NCI-H226 (cell line): ENCODE results near the gene NRG4.
A peak's percentile ranks its signal among the peaks of the same experiment; 100 is the strongest.
"Not testable (repeated sequence)": the region's sequence is repeated elsewhere in the genome, so short reads cannot be mapped to it uniquely, and the experiment has no call there.

Experiments
- DNase-seq: peaks from one replicate; pipeline ENCODE4 v3.0.0-alpha.2; 2015

The NRG4 gene

DNA sequence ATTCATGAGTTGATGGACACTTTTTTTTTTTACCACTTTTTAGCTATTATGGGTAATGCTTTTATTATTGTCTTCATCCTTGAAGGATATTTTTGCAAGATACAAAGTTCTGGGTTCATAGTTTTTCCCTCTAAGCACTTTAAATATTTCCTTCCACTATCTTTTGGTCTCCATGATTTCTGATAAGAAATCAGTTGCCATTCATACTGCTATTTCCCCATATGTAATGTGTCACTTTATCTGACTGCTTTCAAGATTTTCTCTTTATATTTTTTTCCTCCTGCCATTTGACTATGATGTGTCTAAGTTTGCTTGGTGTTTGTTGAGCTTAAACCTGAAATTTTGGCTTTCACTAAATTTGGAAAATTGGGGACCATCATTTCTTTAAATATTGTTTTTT lies 19.3 kb downstream of the NRG4 start:
- no peak for DNase-seq

DNA sequence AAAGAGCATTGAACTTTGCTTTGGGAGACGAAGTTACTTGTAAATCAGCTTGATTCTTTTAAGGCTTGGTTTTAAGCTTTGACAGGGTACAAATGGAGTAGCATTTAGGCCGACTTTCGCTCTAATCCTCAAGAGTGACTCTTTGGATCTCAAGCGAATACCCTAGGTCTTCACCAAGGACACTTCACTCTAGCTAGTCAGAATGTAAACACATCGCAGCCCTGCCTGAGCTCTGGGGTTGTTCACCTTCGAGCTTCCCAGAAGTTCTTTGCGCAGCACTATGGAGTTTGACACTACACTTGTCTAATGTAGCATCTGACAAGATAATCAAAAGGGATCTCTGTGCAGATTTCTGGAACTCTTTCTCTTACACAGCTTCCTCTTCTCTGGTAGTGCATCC lies 22.3 kb downstream of the NRG4 start:
- DNase-seq, result no peak

DNA sequence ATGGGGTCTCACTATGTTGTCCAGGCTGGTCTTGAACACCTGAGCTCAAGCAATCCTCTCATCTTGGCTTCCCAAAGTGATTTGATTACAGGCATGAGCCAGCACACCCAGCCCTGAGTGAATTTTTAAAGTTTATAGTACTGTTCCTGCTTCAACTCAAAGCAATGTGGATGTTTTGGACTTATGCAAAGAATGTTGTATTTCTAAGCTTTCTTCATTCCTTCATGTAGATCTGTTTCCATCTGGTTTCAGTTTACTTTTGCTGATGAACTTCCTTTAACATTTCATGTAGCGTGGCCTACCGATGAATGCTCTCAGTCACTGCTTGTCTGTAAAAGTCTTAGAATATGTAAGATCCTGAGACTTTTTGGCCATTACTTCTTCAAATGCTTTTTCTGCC lies 23.2 kb downstream of the NRG4 start:
- no peak for DNase-seq

GRCh38 chr15:75985971-75986370 lies 26.3 kb downstream of the NRG4 start:
- peak; percentile 46 for DNase-seq

GRCh38 chr15:75984706-75985105 lies 27.5 kb downstream of the NRG4 start:
- DNase-seq, result not testable (repeated sequence)

- DNase-seq, result no peak
Observed at GRCh38 chr15:75982468-75982867, 29.8 kb downstream of the NRG4 start.

GRCh38 chr15:75981149-75981815 lies 30.9 kb downstream of the NRG4 start:
- no peak for DNase-seq

- not testable (repeated sequence) for DNase-seq
Observed at GRCh38 chr15:75976766-75977165, 35.5 kb downstream of the NRG4 start.

GRCh38 chr15:75966073-75966472 lies 46.2 kb downstream of the NRG4 start:
- peak; percentile 38 for DNase-seq

DNA sequence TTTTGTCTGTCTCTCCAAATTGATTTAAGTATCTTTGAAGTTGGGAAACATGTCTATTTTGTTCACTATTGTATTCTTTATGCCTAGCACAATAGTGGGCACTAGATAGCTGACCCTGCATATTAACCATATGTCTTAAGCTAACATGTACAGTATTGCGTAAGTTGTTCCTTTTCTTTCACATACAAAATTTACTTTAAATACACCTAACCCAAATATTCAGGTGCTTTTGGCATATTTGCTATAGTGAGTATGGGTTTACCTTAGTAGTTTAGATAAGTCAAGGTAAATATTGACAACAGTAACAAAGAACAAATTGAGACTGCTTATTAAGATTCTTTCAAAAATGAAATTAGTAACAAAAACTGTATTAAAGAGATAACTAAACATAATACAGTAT lies 50.9 kb downstream of the NRG4 start:
- DNase-seq, result no peak

GRCh38 chr15:75955720-75956119 lies 56.5 kb downstream of the NRG4 start:
- DNase-seq, result no peak

GRCh38 chr15:75952525-75952924 lies 59.7 kb downstream of the NRG4 start:
- DNase-seq, result no peak

- DNase-seq, result no peak
Observed at GRCh38 chr15:75948761-75949296, 63.4 kb downstream of the NRG4 start.

DNA sequence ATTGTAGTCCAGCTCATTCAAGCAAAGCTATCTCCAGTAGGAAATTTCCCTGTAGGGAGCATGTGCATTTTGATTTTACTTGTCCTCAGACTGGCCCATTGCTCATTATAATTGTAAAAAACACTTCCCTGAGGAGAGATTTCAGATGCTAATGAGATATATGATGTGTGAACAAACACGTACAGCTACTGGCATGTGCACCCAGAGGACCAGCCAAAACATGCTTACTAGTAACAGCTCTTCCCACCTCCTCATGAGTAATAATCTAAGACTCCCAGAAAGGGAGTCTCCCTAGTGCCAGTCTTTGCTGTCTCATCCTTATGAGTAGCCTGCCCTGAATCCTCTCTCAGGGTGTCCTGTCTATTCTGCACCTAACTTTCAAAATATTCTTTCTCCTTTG lies 65.1 kb downstream of the NRG4 start:
- peak; percentile 98 for DNase-seq

DNA sequence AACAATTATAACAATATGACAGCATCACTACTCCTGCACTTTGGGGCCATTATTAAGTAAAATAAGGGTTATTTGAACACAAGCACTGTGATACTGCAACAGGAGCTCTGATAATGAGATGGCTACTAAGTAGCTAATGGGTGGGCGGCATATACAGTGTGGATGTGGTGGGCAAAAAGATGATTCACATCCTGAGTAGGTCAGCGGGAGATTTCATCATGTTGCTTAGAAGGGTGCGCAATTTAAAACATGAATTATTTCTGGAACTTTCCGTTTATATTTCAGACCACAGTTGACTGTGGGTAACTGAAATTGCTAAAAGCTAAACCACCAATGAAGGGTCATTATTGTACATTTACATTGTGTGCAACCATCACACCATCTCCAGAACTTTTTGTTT lies 66.3 kb downstream of the NRG4 start:
- DNase-seq, result peak; percentile 56

DNA sequence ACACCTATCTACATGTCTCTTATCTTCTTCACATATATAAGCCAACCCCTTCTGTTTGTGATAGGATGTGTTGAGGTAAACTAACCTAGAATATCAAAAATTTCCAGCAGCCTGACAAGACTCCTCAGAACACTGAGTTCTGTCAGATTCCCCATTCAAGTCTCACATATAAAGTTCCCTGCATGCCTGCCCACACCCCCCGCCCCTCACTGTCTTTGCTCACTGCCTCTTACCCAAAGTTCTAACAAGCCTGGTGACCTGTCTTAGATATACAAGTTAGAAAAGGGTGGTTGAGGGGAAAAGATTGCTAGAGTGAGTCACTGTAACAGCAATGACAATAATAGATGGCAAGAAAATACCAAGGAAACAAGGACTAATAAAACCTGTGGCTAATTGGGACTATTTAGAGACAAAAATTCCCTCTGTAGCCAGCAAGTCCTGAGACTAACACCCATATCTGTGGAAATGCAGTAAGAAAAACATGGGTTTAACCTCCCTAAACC lies 68.5 kb downstream of the NRG4 start:
- DNase-seq, result no peak

- no peak for DNase-seq
Observed at GRCh38 chr15:75943246-75943645, 69.0 kb downstream of the NRG4 start.

DNA sequence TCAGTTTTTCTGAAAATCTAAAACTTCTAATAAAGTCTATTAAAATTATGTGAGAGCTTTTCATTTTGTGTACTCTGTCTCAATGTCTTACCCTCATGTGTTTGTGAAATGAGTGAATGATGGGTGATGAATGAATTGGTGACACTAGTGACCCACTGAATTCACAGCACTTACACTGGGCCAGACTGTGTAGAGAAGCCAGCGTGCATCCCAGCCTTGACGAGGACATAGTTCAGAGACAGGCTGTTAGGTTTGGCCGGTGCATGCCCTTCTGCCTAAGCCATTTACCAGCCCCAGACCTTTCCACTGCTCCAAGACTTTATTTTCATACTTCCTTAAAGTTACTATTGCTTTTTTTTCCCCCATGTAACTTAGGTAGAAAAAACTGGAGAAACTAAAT lies 69.8 kb downstream of the NRG4 start:
- DNase-seq, result no peak

GRCh38 chr15:75930866-75931265 lies 81.4 kb downstream of the NRG4 start:
- DNase-seq, result no peak

- peak; percentile 32 for DNase-seq
Observed at GRCh38 chr15:75929799-75930565, 82.2 kb downstream of the NRG4 start.

DNA sequence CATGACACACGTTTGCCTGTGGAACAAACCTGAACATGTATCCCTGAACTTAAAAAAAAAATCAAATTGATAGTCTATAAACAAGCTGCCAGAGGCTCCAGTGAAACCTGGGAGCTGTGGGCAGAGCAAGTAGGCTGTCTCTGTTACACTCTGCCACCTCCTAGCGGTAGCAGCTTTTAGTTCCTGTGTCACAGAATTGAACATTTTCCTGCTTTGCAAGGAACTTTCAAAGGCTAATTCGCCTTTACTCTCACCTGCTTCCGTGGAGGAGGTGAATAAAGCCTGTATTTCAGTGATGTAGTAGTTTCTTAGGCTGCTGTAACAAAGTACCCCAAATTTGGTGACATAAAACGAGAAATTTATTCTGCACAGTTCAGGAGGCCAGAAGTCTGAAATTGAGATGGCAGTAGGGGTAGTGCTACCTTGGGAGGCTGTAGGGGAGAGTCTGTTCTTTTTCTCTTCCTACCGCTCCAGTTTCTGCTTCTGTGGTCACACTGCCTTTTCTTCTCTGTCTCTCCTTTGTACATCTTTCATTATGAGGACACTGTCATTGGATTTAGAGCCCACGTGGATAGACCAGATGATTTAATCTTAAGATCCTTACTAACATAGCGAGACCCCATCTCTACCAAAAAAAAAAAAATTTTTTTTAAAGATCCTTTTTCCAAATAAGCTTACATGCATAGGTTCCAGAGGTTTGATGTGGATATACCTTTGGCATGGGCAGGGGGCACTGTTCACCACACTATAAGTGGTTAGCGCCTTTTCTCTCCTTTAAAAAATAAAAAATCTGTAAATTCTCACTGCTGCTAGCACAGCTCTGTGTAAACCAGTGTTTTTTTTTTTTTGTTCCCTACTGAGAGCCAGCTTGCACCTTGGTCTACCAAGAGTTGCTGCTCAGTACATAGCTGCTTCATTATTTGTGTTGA lies 83.3 kb downstream of the NRG4 start:
- DNase-seq, result no peak

DNA sequence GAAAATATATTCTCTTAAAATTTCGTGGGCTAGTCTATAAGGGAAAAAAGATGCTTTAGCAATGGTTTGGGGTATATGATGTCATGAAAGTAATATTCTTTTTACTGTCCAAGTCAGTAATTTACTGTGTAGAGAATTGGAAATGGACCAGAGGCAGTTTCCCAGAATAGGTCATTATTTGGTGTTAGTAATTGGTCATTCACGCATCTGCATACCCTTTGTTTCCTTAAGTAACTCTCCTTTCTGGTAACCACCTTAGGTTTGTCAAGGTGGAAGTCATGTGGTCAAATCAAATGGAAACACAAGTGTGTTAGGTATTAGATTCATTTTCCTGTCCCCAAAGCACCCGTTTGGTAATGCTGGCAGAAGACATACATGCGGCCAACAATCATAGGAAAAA lies 84.6 kb downstream of the NRG4 start:
- DNase-seq, result no peak

- DNase-seq, result no peak
Observed at GRCh38 chr15:75926931-75927330, 85.3 kb downstream of the NRG4 start.
